Measurements from ENCODE around the gene DCAF6.

DNA sequence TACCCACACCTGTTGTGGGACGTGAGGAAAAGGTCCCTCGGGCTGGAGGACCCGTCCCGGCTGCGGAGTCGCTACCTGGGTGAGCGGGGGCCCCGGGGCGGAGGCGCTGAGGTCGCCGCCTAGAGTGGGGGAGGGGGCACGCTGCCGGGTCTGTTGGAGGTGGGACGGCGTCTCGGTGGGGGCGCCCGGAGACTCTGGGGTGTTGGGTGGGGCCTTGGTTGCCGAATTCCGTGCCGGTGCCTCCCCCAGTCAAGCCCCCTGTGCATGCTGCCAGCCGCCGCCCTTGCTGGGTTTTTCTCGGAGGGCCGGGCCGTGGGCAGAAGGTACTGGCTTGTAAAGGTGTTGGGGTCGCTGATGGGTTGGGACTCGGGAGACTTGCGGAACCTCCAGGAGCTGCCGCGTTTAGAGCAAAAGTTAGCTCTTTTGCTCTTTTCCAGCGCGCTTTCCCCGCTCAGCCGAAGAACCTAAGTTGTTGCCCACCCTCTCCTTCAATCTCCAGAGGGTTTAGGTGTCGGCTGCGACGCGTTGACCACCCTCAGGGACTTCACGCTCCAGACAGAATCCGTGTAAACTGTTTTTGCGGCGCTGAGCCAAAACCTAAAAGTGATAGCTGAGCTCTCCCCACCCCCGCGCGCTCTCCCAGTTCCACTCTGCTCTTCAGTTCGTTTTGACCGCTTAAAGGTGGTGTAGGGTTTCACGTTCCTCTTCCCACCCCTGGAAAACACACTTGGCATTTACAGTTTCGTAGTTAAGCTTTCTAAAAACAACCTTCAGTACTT, 636 bp downstream of the DCAF6 start, which contains the start of gene MPC2:
- no peak for TF ChIP-seq EZH2phosphoT487 (IDR thresholded peaks at IDR 0.05; ENCODE audit: borderline replicate concordance, low read depth, low read length)
- TF ChIP-seq, protein P1, sequence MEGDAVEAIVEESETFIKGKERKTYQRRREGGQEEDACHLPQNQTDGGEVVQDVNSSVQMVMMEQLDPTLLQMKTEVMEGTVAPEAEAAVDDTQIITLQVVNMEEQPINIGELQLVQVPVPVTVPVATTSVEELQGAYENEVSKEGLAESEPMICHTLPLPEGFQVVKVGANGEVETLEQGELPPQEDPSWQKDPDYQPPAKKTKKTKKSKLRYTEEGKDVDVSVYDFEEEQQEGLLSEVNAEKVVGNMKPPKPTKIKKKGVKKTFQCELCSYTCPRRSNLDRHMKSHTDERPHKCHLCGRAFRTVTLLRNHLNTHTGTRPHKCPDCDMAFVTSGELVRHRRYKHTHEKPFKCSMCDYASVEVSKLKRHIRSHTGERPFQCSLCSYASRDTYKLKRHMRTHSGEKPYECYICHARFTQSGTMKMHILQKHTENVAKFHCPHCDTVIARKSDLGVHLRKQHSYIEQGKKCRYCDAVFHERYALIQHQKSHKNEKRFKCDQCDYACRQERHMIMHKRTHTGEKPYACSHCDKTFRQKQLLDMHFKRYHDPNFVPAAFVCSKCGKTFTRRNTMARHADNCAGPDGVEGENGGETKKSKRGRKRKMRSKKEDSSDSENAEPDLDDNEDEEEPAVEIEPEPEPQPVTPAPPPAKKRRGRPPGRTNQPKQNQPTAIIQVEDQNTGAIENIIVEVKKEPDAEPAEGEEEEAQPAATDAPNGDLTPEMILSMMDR (conservative IDR thresholded peaks at IDR 0.05; ENCODE audit: low read length), result no peak
